Hepatocyte (in vitro differentiated cells): ENCODE measurements around the gene LGI4. TPM values are rescaled to one million over a fixed set of nuclear protein-coding genes. Genes with fewer than 3 reads are reported as not detected.

Experiments used
- DNase-seq: peaks from one replicate; pipeline ENCODE4 v3.0.0-alpha.2; 2016; ENCODE audit warnings: low spot score
- H2AFZ ChIP-seq: fragments of 200-600 bp; sonication (generic); 2 replicates; pipeline ENCODE4 v1.6.0; 2016; ENCODE audit warnings: antibody characterized with exemption, mild to moderate bottlenecking
- H3K27ac ChIP-seq: fragments of 200-600 bp; sonication (generic); 2 replicates; pipeline ENCODE4 v1.5.1; 2016; ENCODE audit warnings: mild to moderate bottlenecking
- H3K27me3 ChIP-seq: fragments of 200-600 bp; sonication (generic); 2 replicates; pipeline ENCODE4 v1.6.1; 2016
- H3K36me3 ChIP-seq: fragments of 200-600 bp; sonication (generic); replicated peaks from 2 replicates; pipeline ENCODE4 v1.5.1; 2016; ENCODE audit warnings: low read depth; ENCODE audit not compliant: insufficient read depth
- H3K4me1 ChIP-seq: fragments of 200-600 bp; sonication (generic); 2 replicates; pipeline ENCODE4 v1.5.1; 2016; ENCODE audit warnings: mild to moderate bottlenecking, moderate library complexity; ENCODE audit not compliant: insufficient read depth
- H3K4me2 ChIP-seq: fragments of 200-600 bp; sonication (generic); 2 replicates; pipeline ENCODE4 v1.6.0; 2016
- H3K4me3 ChIP-seq: fragments of 200-600 bp; sonication (generic); 2 replicates; pipeline ENCODE4 v1.5.1; 2016; ENCODE audit warnings: mild to moderate bottlenecking
- H3K79me2 ChIP-seq: fragments of 200-600 bp; sonication (generic); 2 replicates; pipeline ENCODE4 v1.6.0; 2017; ENCODE audit warnings: mild to moderate bottlenecking
- H3K9me2 ChIP-seq: fragments of 200-600 bp; sonication (generic); replicated peaks from 2 replicates; pipeline ENCODE4 v1.6.0; 2017; ENCODE audit warnings: mild to moderate bottlenecking; ENCODE audit not compliant: insufficient read depth
- H3K9me3 ChIP-seq: fragments of 200-600 bp; sonication (generic); 2 replicates; pipeline ENCODE4 v1.5.1; 2016; ENCODE audit warnings: low read depth, mild to moderate bottlenecking
- H4K20me1 ChIP-seq: fragments of 200-600 bp; sonication (generic); 2 replicates; pipeline ENCODE4 v1.6.0; 2016; ENCODE audit warnings: mild to moderate bottlenecking; ENCODE audit not compliant: insufficient read depth, poor library complexity, severe bottlenecking
- CTCF ChIP-seq: fragments of 200-600 bp; sonication (generic); IDR thresholded peaks from 2 replicates; pipeline ENCODE4 v1.5.1; 2016; ENCODE audit warnings: antibody characterized with exemption, mild to moderate bottlenecking; ENCODE audit not compliant: poor library complexity
- EZH2 ChIP-seq: fragments of 200-600 bp; sonication (generic); IDR thresholded peaks from 2 replicates; pipeline ENCODE4 v1.6.1; 2016; ENCODE audit warnings: antibody characterized with exemption, mild to moderate bottlenecking, borderline replicate concordance
- EZH2phosphoT487 ChIP-seq: fragments of 200-600 bp; sonication (generic); IDR thresholded peaks from one replicate; pipeline ENCODE4 v1.6.1; 2018; ENCODE audit warnings: antibody characterized with exemption, mild to moderate bottlenecking, low read depth, moderate library complexity; ENCODE audit not compliant: unreplicated experiment, severe bottlenecking
- WGBS: methylation state at CpG from one replicate; pipeline ENCODE4 v1.1.6; 2016; ENCODE audit warnings: low lambda C conversion rate; ENCODE audit errors: missing lambda C conversion rate; 5-methylcytosine and 5-hydroxymethylcytosine counted together
- polyA plus RNA-seq: library from polyadenylated mRNA; unstranded; fragments of >200 nt; fragmentation: Nextera tagmentation; extraction: Ambion mirVana; gene quantifications from 2 replicates; pipeline ENCODE4 v1.2.1, GENCODE V29; 2016
- total RNA-seq: library from RNA; depleted of rRNA; stranded (reverse); fragments of >200 nt; gene quantifications from 2 replicates; pipeline ENCODE4 v1.2.3, GENCODE V29; 2014

Gene LGI4
- total and polyA plus RNA-seq, 2 experiments from 2014 or later = 5.2 to 6.3 TPM

GRCh38 chr19:35081201-35081600 is 53.7 kb downstream of the LGI4 start:
- H4K20me1 ChIP-seq = no peaks in the 10 kb centered on the region
- no peak overlapping the region for H3K27ac ChIP-seq
- H3K4me1 ChIP-seq = no peaks in the 10 kb centered on the region
- H3K27me3 ChIP-seq = no peaks in the 10 kb centered on the region
- no peaks in the 10 kb centered on the region for H3K9me2 ChIP-seq
- no peak overlapping the region for H3K4me2 ChIP-seq
- no peak for DNase-seq
- H3K79me2 ChIP-seq = no peaks in the 10 kb centered on the region
- no peaks in the 10 kb centered on the region for H3K9me3 ChIP-seq
- no peak overlapping the region for H2AFZ ChIP-seq
- no peaks in the 10 kb centered on the region for H3K36me3 ChIP-seq
- 93% methylated on average over 6 of the region's 6 CpGs for WGBS
- no peak overlapping the region for H3K4me3 ChIP-seq
- TF ChIP-seq EZH2phosphoT487 (no peak), CTCF (no peak), EZH2 (no peak)

GRCh38 chr19:35080613-35081170 is 54.2 kb downstream of the LGI4 start:
- WGBS = 91% methylated on average over 15 of the region's 16 CpGs
- no peak for TF ChIP-seq EZH2phosphoT487
- TF ChIP-seq CTCF = no peak
- TF ChIP-seq EZH2 = no peak

GRCh38 chr19:35079826-35080225 is 55.0 kb downstream of the LGI4 start:
- Histone ChIP-seq H2AFZ (no peak overlapping the region), H3K27me3 (no peaks in the 10 kb centered on the region), H3K4me1 (no peaks in the 10 kb centered on the region), H4K20me1 (no peaks in the 10 kb centered on the region), H3K27ac (no peak overlapping the region), H3K4me3 (no peak overlapping the region), H3K9me3 (no peaks in the 10 kb centered on the region), H3K4me2 (no peak overlapping the region), H3K9me2 (no peaks in the 10 kb centered on the region), H3K36me3 (no peaks in the 10 kb centered on the region), H3K79me2 (no peaks in the 10 kb centered on the region)
- no peak for TF ChIP-seq EZH2
- TF ChIP-seq CTCF = no peak
- TF ChIP-seq EZH2phosphoT487 = no peak
- WGBS = 86% methylated on average over 12 of the region's 14 CpGs
- no peak for DNase-seq

More at GRCh38 chr19:35080613-35081170, 54.2 kb downstream of the LGI4 start:
- Histone ChIP-seq H3K36me3 (no peaks in the 10 kb centered on the region), H3K4me2 (no peak overlapping the region), H2AFZ (no peak overlapping the region), H3K79me2 (no peaks in the 10 kb centered on the region), H3K4me1 (no peaks in the 10 kb centered on the region), H3K4me3 (no peak overlapping the region), H3K9me2 (no peaks in the 10 kb centered on the region), H3K9me3 (no peaks in the 10 kb centered on the region), H3K27ac (no peak overlapping the region), H3K27me3 (no peaks in the 10 kb centered on the region), H4K20me1 (no peaks in the 10 kb centered on the region)
- no peak for DNase-seq
